Adrenal gland (tissue), 5 donors: ENCODE data around the gene USP6.
"Not testable (repeated sequence)": the region's sequence is repeated elsewhere in the genome, so short reads cannot be mapped to it uniquely, and the experiment has no call there.

ENCODE experiments used
- CTCF ChIP-seq, 6 experiments: fragments of 450-650 bp in 4 of 6; fragments of 200-600 bp in 2 of 6; sonication (generic) in 1 of 6; IDR thresholded peaks; 1 replicate in 5 of 6; 2 replicates in 1 of 6; pipeline versions ENCODE4 v1.5.1 to v1.8.0; 2016 to 2021; ENCODE audit warnings: antibody characterized with exemption in 6 of 6, mild to moderate bottlenecking in 2 of 6, moderate library complexity in 1 of 6
- POLR2A ChIP-seq, 2 donors: fragments of 450-650 bp; IDR thresholded peaks; one replicate each; pipeline ENCODE4 v1.6.1; 2017; ENCODE audit warnings: antibody characterized with exemption in 2 of 2, mild to moderate bottlenecking in 2 of 2, moderate library complexity in 1 of 2
- donor health status: DM: no; HTN: no; CAD: no.

- not testable (repeated sequence) for TF ChIP-seq CTCF, POLR2A (IDR thresholded peaks at IDR 0.05)
Observed at GRCh38 chr17:5160702-5161101, 44.9 kb downstream of the USP6 start.
